ENCODE measurements around the gene TTLL4. TPM values are rescaled to one million over a fixed set of nuclear protein-coding genes. Genes with fewer than 3 reads are reported as not detected.

Gene TTLL4
- total and polyA plus RNA-seq, 2 of the 8 experiments (the other 6 are each of a cell fraction or from before 2014, with no cell fraction given), result 71.1 to 105 TPM

GRCh38 chr2:218743068-218743467 lies 32.4 kb downstream of the TTLL4 start (continued):
- TF ChIP-seq EP300 (IDR thresholded peaks at IDR 0.05; ENCODE audit: borderline replicate concordance in 1 of 2, low read depth in 2 of 2, low read length in 2 of 2) (no peak), NANOG (IDR thresholded peaks at IDR 0.05; ENCODE audit: insufficient read depth, low read depth, low read length, poor library complexity, severe bottlenecking) (no peak), KDM4A (IDR thresholded peaks at IDR 0.05; ENCODE audit: low read depth, low read length, severe bottlenecking) (no peak), FOSL1 (IDR thresholded peaks at IDR 0.05; ENCODE audit: insufficient read depth, low read depth, low read length) (no peak), EZH2 (IDR thresholded peaks at IDR 0.05; ENCODE audit: low read depth, low read length, severe bottlenecking) (no peak), CTBP2 (IDR thresholded peaks at IDR 0.05; ENCODE audit: borderline replicate concordance, insufficient read depth, insufficient read length, low read length) (no peak), TAF7 (optimal IDR thresholded peaks at IDR 0.05; ENCODE audit: borderline replicate concordance, low read depth, low read length) (no peak), NRF1 (IDR thresholded peaks at IDR 0.05; ENCODE audit: low read depth, low read length) (no peak), SIX5 (IDR thresholded peaks at IDR 0.05; ENCODE audit: low read depth, low read length) (no peak)

Data from H1 (cell line).